Activated CD8-positive, alpha-beta T cell treated with anti-CD3 and anti-CD28 coated beads for 36 hours (primary cell): ENCODE results near the gene HID1. TPM values are rescaled to one million over a fixed set of nuclear protein-coding genes. Genes with fewer than 3 reads are reported as not detected.

Experiments used
- ATAC-seq: fragments of 200-7000 bp; cut with Tn5 transposase; one replicate; pipeline ENCODE4 v1.10.0; 2021; ENCODE audit warnings: mild to moderate bottlenecking, moderate library complexity
- CTCF ChIA-PET: fragments of 350-600 bp; sonication (Branson Sonifier 250); formaldehyde crosslinking; loops from one replicate; lab custom pipeline; 2021; ENCODE audit warnings: antibody characterized with exemption; lab: Charles Lee
- POLR2A ChIA-PET: fragments of 350-600 bp; sonication (Branson Sonifier 250); formaldehyde crosslinking; loops from one replicate; lab custom pipeline; 2021; ENCODE audit warnings: antibody characterized with exemption; lab: Charles Lee
- DNase-seq: peaks from one replicate; pipeline ENCODE4 v3.0.0-alpha.2; 2020
- H3K27ac Mint-ChIP-seq: one replicate; pipeline ENCODE4 v1.8.0; 2021; ENCODE audit warnings: mild to moderate bottlenecking, mixed read lengths
- H3K27me3 Mint-ChIP-seq: one replicate; pipeline ENCODE4 v1.8.0; 2021; ENCODE audit warnings: mixed read lengths
- H3K36me3 Mint-ChIP-seq: one replicate; pipeline ENCODE4 v1.8.0; 2021; ENCODE audit warnings: low read depth, mixed read lengths
- H3K4me1 Mint-ChIP-seq: one replicate; pipeline ENCODE4 v1.8.0; 2021; ENCODE audit warnings: low read depth, mixed read lengths
- H3K4me3 Mint-ChIP-seq: one replicate; pipeline ENCODE4 v1.8.0; 2021; ENCODE audit warnings: mild to moderate bottlenecking, moderate library complexity, mixed read lengths
- H3K9me3 Mint-ChIP-seq: one replicate; pipeline ENCODE4 v1.8.0; 2021; ENCODE audit warnings: mixed read lengths
- CTCF ChIP-seq: fragments of 200-600 bp; IDR thresholded peaks from one replicate; pipeline ENCODE4 v1.8.0; 2022; ENCODE audit warnings: antibody characterized with exemption, mild to moderate bottlenecking
- intact Hi-C: fragments of 100-400 bp; cut with micrococcal nuclease; formaldehyde crosslinking; loops from one replicate; pipeline ENCODE4 v1.10.0; 2022
- total RNA-seq, 2 experiments: library from RNA; stranded (reverse); gene quantifications; one replicate each; pipeline ENCODE4 v1.2.3, GENCODE V29; 2021

Gene HID1
- total RNA-seq, 2 experiments from 2014 or later = 1.4 to 1.7 TPM

- Mint-ChIP-seq H3K27ac (no peak overlapping the region), H3K4me3 (no peak overlapping the region), H3K27me3 (no peaks in the 10 kb centered on the region), H3K4me1 (peaks cover 7% of the 10 kb centered on the region), H3K9me3 (no peaks in the 10 kb centered on the region), H3K36me3 (no peaks in the 10 kb centered on the region)
- ChIA-PET CTCF (interaction anchor here (0.8 to 2.2 kb wide), 4 partner anchors 10 to 211 kb away, joined by 3 to 6 read pairs (median 4); partner anchors contain the start of gene MRPL58), POLR2A (interaction anchor here (1.0 to 1.4 kb wide), 2 partner anchors 9 to 10 kb away, joined by 5 to 6 read pairs; partner anchors contain the start of gene MRPL58)
- peak; percentile 56 for ATAC-seq
- intact Hi-C loops = no loop called here
- DNase-seq = no peak
- no peak for TF ChIP-seq CTCF
Observed at GRCh38 chr17:75001915-75002843, 29.6 kb upstream of the HID1 start.

- intact Hi-C loops = no loop called here
- no peak overlapping the region for H3K27ac Mint-ChIP-seq
- no peak for TF ChIP-seq CTCF
- peaks cover 7% of the 10 kb centered on the region for H3K4me1 Mint-ChIP-seq
- ATAC-seq (no peak), DNase-seq (no peak)
- H3K4me3 Mint-ChIP-seq = no peak overlapping the region
- no peaks in the 10 kb centered on the region for H3K27me3 Mint-ChIP-seq
- ChIA-PET POLR2A (interaction anchor here (2.2 kb wide), 1 partner anchor 12 kb away, joined by 10 read pairs; the partner anchor contains the start of gene MRPL58), CTCF (interaction anchor here (1.0 to 3.4 kb wide), 6 partner anchors 12 to 114 kb away, joined by 3 to 14 read pairs (median 3); partner anchors contain the start of genes CDR2L and MRPL58)
- no peaks in the 10 kb centered on the region for H3K9me3 Mint-ChIP-seq
- no peaks in the 10 kb centered on the region for H3K36me3 Mint-ChIP-seq
Observed at GRCh38 chr17:74999523-74999922, 27.0 kb upstream of the HID1 start.

GRCh38 chr17:74998783-74999182, 26.2 kb upstream of the HID1 start:
- CTCF ChIA-PET = interaction anchor here (1.3 to 3.4 kb wide), 5 partner anchors 14 to 115 kb away, joined by 3 to 14 read pairs (median 3); partner anchors contain the start of gene MRPL58
- intact Hi-C loops = no loop called here
- Mint-ChIP-seq H3K27me3 (no peaks in the 10 kb centered on the region), H3K4me3 (no peak overlapping the region), H3K4me1 (peaks cover 7% of the 10 kb centered on the region), H3K9me3 (no peaks in the 10 kb centered on the region), H3K27ac (no peak overlapping the region), H3K36me3 (no peaks in the 10 kb centered on the region)
- POLR2A ChIA-PET = interaction anchor here (2.2 kb wide), 1 partner anchor 13 kb away, joined by 10 read pairs; the partner anchor contains the start of gene MRPL58
- ATAC-seq = no peak
- no peak for TF ChIP-seq CTCF
- DNase-seq = no peak

- no peaks in the 10 kb centered on the region for H3K9me3 Mint-ChIP-seq
- ATAC-seq = no peak
- intact Hi-C loops = no loop called here
- H3K36me3 Mint-ChIP-seq = no peaks in the 10 kb centered on the region
- H3K4me1 Mint-ChIP-seq = peaks cover 2% of the 10 kb centered on the region
- no peak overlapping the region for H3K27ac Mint-ChIP-seq
- DNase-seq = no peak
- ChIA-PET CTCF (interaction anchor here (1.3 to 3.1 kb wide), 3 partner anchors 8 to 35 kb away, joined by 3 to 16 read pairs (median 7); partner anchors contain the start of gene MRPL58), POLR2A (interaction anchor here (3.2 kb wide), 1 partner anchor 17 kb away, joined by 10 read pairs; the partner anchor contains the start of gene MRPL58)
- H3K27me3 Mint-ChIP-seq = no peaks in the 10 kb centered on the region
- H3K4me3 Mint-ChIP-seq = no peak overlapping the region
- TF ChIP-seq CTCF = no peak
Observed at GRCh38 chr17:74995847-74996246, 23.3 kb upstream of the HID1 start.
